Bronchial epithelial cell (primary cell): ENCODE data around the gene TGFBI. TPM values are rescaled to one million over a fixed set of nuclear protein-coding genes. Genes with fewer than 3 reads are reported as not detected.
A peak's percentile ranks its signal among the peaks of the same experiment; 100 is the strongest.

Source experiments
- DNase-seq: peaks from one replicate; pipeline ENCODE4 v3.0.0-alpha.2; 2010; ENCODE audit warnings: low read depth
- FAIRE-seq: peaks from 2 replicates; lab custom pipeline; 2011; peaks lifted over from hg19 to GRCh38; lab: Jason Lieb, UNC
- H3K27me3 ChIP-seq: 2 replicates; pipeline ENCODE4 v1.5.1; 2011; ENCODE audit warnings: low read length; ENCODE audit not compliant: control insufficient read depth, insufficient read depth
- H3K36me3 ChIP-seq: 2 replicates; pipeline ENCODE4 v1.5.1; 2011; ENCODE audit warnings: low read length; ENCODE audit not compliant: control insufficient read depth, insufficient read depth
- H3K4me3 ChIP-seq: 2 replicates; pipeline ENCODE4 v1.5.1; 2011; ENCODE audit warnings: mild to moderate bottlenecking, low read depth, low read length, control low read depth
- total RNA-seq: library from RNA; depleted of rRNA; stranded (reverse); fragments of >200 nt; gene quantifications from 2 replicates; pipeline ENCODE4 v1.2.1, GENCODE V29; 2014
- TF ChIP-seq, protein P1 (sequence below): IDR thresholded peaks from 2 replicates; pipeline ENCODE4 v1.5.1; 2011; ENCODE audit warnings: mild to moderate bottlenecking, moderate library complexity, low read length, control low read depth, inconsistent platforms; ENCODE audit not compliant: insufficient read depth, severe bottlenecking

Gene TGFBI
- total RNA-seq, 1 donor from 2014 or later = 218 TPM

DNA sequence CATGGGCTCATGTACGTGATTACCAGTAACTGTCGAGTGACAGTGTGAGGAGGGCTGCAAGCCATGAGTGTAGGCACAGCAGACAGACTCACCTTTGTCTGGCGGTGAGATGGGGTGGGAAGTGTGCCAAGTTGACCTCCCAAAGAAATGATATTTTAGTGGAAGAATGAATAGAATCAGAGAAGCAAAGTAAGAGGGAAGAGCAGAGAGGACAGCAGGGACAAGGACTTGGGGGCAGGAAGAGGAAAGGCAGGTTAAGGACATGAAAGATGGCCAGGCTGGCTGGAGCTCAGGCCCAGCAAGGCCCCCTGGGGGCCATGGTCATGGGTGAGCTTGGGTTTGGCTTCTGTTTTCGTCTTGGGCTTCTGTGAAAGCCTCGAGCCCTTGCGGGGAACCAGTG is 20.2 kb downstream of the TGFBI start:
- TF ChIP-seq, protein P1, sequence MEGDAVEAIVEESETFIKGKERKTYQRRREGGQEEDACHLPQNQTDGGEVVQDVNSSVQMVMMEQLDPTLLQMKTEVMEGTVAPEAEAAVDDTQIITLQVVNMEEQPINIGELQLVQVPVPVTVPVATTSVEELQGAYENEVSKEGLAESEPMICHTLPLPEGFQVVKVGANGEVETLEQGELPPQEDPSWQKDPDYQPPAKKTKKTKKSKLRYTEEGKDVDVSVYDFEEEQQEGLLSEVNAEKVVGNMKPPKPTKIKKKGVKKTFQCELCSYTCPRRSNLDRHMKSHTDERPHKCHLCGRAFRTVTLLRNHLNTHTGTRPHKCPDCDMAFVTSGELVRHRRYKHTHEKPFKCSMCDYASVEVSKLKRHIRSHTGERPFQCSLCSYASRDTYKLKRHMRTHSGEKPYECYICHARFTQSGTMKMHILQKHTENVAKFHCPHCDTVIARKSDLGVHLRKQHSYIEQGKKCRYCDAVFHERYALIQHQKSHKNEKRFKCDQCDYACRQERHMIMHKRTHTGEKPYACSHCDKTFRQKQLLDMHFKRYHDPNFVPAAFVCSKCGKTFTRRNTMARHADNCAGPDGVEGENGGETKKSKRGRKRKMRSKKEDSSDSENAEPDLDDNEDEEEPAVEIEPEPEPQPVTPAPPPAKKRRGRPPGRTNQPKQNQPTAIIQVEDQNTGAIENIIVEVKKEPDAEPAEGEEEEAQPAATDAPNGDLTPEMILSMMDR = no peak
- DNase-seq = no peak
- no peak for FAIRE-seq
- H3K36me3 ChIP-seq = peaks cover 40% of the 10 kb centered on the region
- H3K27me3 ChIP-seq = no peaks in the 10 kb centered on the region
- H3K4me3 ChIP-seq = no peak overlapping the region

DNA sequence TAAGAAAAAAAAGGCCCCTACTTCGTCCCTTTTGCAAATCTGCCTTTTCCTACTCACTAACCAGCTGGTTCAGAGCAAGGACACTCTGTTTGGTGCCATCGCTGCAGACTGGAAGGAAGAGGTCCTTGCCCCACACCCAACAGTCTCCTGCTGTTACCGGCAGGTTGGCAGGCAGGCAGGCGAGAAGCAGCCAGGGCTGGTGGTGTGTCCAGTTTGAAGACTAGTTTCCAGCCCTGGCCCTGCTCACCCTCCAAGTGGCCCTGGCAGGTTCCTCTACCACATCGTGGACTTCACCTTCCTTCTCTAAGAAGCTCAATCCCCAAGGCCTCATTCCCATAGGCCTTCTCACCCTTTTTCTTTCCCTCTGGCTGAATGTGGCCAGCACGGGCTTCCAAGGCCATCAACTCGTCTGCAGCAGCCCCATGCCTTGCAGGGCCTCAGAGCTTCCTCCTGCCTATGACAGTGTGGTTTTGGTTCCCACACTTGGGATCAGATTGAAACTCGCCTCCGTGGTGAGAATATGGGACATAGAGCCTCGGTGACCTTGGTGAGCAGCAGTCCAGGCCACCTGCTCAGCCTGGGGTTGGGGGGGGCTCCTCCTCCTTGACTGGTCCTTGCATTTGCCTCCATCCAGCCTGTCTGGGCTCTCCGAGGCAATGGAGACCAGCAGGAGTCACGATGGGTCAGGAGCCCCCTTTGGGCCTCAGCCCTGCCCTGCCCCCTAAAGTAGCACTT is 22.9 kb downstream of the TGFBI start:
- FAIRE-seq (no peak), DNase-seq (no peak)
- peaks cover 38% of the 10 kb centered on the region for H3K36me3 ChIP-seq

DNA sequence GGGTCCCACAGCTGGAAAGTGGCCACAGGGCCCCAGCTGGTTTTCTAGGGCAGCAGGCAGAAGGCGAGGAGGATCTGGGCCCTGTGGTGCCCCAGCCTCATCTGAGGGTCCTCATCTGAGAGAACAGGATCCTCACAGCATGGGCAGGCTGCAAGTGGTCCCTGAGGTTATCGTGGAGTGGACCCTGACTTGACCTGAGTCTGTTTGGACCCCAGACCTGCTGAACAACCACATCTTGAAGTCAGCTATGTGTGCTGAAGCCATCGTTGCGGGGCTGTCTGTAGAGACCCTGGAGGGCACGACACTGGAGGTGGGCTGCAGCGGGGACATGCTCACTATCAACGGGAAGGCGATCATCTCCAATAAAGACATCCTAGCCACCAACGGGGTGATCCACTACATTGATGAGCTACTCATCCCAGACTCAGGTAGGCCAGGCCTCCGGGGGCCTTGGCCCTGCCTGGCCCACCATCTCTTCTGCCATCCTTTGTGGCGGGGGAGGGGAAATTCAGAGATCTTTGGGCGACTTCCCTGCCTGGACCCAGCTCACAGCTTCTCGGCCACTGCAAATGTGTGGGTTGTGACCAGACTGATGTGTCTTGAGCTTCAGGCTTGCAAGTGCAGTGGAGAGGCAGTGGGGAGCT is 24.0 kb downstream of the TGFBI start:
- Histone ChIP-seq H3K36me3 (peaks cover 36% of the 10 kb centered on the region), H3K27me3 (no peaks in the 10 kb centered on the region), H3K4me3 (no peak overlapping the region)
- TF ChIP-seq, protein P1 = no peak
- DNase-seq (no peak), FAIRE-seq (no peak)

More for the DNA sequence above, 22.9 kb downstream of the TGFBI start:
- Histone ChIP-seq H3K27me3 (no peaks in the 10 kb centered on the region), H3K4me3 (no peak overlapping the region)
- TF ChIP-seq, protein P1 = no peak

GRCh38 chr5:136053336-136054141 is 24.8 kb downstream of the TGFBI start:
- peak; percentile 90 for FAIRE-seq
- TF ChIP-seq, protein P1 = no peak
- peak; percentile 95 for DNase-seq

GRCh38 chr5:136054142-136055019 is 25.6 kb downstream of the TGFBI start:
- Histone ChIP-seq H3K4me3 (no peak overlapping the region), H3K36me3 (peaks cover 31% of the 10 kb centered on the region), H3K27me3 (no peaks in the 10 kb centered on the region)
- FAIRE-seq = no peak
- no peak for DNase-seq
- TF ChIP-seq, protein P1 = no peak

More at GRCh38 chr5:136053336-136054141, 24.8 kb downstream of the TGFBI start:
- Histone ChIP-seq H3K36me3 (peaks cover 33% of the 10 kb centered on the region), H3K27me3 (no peaks in the 10 kb centered on the region), H3K4me3 (no peak overlapping the region)
